ENCODE measurements around the gene MEF2C. TPM values are rescaled to one million over a fixed set of nuclear protein-coding genes. Genes with fewer than 3 reads are reported as not detected.

MEF2C gene
- total RNA-seq, 2 donors from 2014 or later: 7.3 to 26.9 TPM

DNA sequence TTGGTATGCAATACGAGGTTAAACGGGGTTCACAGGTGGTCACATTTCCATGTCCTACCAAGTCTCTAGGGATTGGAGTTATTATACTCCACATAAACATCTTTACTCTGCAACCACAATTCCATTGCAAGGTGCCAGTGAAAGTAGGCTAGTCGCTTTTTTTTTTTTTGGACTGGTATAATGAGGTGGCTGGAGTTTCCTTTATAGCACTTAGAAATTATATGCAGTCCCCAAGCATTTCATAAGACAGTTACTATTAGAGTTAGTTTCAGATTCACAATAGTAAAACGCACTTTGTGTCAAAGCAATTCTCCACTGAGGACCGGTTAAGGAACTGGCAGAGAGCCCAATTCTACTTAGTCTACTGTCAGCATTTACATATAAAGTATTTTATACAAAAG is 1.4 kb downstream of the MEF2C start:
- Histone ChIP-seq H3K9me3 (no peaks in the 10 kb centered on the region), H3K27me3 (no peaks in the 10 kb centered on the region), H3K4me1 (no peaks in the 10 kb centered on the region), H3K36me3 (no peaks in the 10 kb centered on the region), H3K27ac (peak overlapping the region; percentile 80), H3K4me3 (peak overlapping the region; percentile 52), H3K9ac (ENCODE audit: low read depth in 2 of 2, low read length in 2 of 2) (no peak overlapping the region)
- DNase-seq: no peak
- TF ChIP-seq, protein P1, sequence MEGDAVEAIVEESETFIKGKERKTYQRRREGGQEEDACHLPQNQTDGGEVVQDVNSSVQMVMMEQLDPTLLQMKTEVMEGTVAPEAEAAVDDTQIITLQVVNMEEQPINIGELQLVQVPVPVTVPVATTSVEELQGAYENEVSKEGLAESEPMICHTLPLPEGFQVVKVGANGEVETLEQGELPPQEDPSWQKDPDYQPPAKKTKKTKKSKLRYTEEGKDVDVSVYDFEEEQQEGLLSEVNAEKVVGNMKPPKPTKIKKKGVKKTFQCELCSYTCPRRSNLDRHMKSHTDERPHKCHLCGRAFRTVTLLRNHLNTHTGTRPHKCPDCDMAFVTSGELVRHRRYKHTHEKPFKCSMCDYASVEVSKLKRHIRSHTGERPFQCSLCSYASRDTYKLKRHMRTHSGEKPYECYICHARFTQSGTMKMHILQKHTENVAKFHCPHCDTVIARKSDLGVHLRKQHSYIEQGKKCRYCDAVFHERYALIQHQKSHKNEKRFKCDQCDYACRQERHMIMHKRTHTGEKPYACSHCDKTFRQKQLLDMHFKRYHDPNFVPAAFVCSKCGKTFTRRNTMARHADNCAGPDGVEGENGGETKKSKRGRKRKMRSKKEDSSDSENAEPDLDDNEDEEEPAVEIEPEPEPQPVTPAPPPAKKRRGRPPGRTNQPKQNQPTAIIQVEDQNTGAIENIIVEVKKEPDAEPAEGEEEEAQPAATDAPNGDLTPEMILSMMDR (IDR thresholded peaks at IDR 0.05): no peak
- intact Hi-C loops (cut with DNase I): loop anchor here (10.0 kb wide), 1 partner anchor 147 kb away; no protein-coding TSS in a partner anchor

DNA sequence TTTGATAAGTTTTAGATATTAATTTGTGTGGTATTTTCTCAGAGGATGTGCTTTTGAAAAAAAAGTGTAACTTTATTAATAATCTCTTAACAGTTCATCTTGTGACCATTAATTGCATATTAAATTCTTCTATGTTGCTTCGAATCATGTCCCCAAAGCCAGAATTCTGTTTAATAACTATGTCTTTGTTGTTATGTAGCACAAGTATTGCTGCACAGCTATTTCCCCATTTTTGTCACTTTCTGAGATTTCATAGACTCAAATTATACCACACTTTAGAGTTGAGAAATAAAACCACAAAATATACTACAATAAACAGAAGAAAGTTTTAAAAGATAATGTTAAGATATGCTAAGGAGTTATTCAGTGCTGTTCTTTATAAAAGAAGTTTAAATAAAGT is 2.8 kb downstream of the MEF2C start:
- Histone ChIP-seq H3K27me3 (no peaks in the 10 kb centered on the region), H3K4me1 (no peaks in the 10 kb centered on the region), H3K9ac (ENCODE audit: low read depth in 2 of 2, low read length in 2 of 2) (no peak overlapping the region), H3K9me3 (no peaks in the 10 kb centered on the region), H3K27ac (peak overlapping the region; percentile 41), H3K36me3 (no peaks in the 10 kb centered on the region), H3K4me3 (no peak overlapping the region)
- DNase-seq: no peak
- intact Hi-C loops (cut with DNase I): loop anchor here (10.0 kb wide), 1 partner anchor 145 kb away; no protein-coding TSS in a partner anchor
- TF ChIP-seq, protein P1 (IDR thresholded peaks at IDR 0.05): no peak

DNA sequence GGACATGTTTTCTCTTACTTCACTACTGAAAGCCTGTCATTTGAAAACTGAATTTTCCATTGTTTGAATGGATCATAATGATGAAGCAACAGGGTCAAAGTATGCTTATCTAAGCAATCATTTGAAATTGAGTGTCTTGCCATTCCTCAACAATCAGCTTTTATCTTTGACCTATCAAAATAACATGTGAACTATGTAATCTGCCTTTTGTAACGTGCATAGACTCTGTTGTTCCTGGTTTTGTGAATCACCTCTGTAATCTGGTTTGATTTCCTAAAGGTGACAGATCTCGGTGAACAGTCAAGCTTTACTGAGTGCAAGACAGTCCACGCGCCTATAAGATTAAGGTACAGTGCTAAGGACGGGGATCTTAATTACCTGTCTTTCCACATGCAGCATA is 3.3 kb downstream of the MEF2C start:
- H3K4me1 ChIP-seq: no peaks in the 10 kb centered on the region
- H3K9me3 ChIP-seq: no peaks in the 10 kb centered on the region
- no peaks in the 10 kb centered on the region for H3K36me3 ChIP-seq
- TF ChIP-seq, protein P1 (IDR thresholded peaks at IDR 0.05): no peak
- no peaks in the 10 kb centered on the region for H3K27me3 ChIP-seq
- no peak overlapping the region for H3K9ac ChIP-seq (ENCODE audit: low read depth in 2 of 2, low read length in 2 of 2)
- H3K27ac ChIP-seq: peak overlapping the region; percentile 41
- intact Hi-C loops (cut with DNase I): loop anchor here (10.0 kb wide), 2 partner anchors 145 to 1295 kb away; no protein-coding TSS in a partner anchor
- DNase-seq: no peak
- no peak overlapping the region for H3K4me3 ChIP-seq

DNA sequence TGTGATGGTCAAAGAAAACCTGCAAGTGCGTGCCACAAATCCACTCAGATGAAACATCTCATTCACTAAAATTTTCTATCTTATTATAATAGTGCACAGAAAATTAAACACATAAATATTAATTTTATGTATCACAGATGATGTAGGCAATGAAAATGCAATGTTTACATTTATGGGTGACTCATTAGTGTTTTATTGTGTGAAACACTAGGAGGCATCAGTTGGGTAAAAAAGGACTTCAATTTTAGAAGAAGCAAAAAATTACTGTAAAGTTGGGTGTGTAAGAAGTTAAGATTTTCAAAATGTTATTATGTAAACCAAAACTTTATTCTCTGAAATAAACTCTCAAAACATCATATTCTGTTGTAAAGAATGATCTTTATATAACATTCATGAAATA is 4.0 kb downstream of the MEF2C start:
- no peaks in the 10 kb centered on the region for H3K36me3 ChIP-seq
- H3K9ac ChIP-seq (ENCODE audit: low read depth in 2 of 2, low read length in 2 of 2): no peak overlapping the region
- H3K9me3 ChIP-seq: no peaks in the 10 kb centered on the region
- TF ChIP-seq, protein P1 (IDR thresholded peaks at IDR 0.05): no peak
- intact Hi-C loops (cut with DNase I): loop anchor here (10.0 kb wide), 1 partner anchor 1296 kb away; no protein-coding TSS in a partner anchor
- H3K4me1 ChIP-seq: no peaks in the 10 kb centered on the region
- H3K4me3 ChIP-seq: no peak overlapping the region
- no peaks in the 10 kb centered on the region for H3K27me3 ChIP-seq
- H3K27ac ChIP-seq: peak overlapping the region; percentile 41
- no peak for DNase-seq

DNA sequence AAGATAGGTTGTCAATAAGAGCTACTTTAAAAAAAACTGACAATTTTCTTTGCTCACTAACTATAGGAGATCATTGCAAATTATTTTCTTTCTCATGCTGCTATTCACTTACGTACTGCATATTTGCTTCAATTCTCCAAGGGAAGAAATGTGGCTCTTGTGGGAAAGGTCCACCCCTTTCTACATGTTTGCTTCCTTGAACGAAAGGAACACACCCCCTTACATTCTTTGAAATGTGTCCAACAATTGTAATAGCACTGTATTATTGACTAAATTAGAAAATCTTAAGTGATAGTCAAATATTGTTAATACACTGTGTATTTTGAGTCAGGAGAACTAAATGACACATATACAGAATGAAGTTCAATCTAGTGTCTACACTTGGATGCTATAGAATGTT is 5.2 kb downstream of the MEF2C start:
- H3K4me3 ChIP-seq: no peak overlapping the region
- H3K36me3 ChIP-seq: no peaks in the 10 kb centered on the region
- H3K9ac ChIP-seq (ENCODE audit: low read depth in 2 of 2, low read length in 2 of 2): no peak overlapping the region
- H3K27ac ChIP-seq: peak overlapping the region; percentile 38
- no peaks in the 10 kb centered on the region for H3K4me1 ChIP-seq
- intact Hi-C loops (cut with DNase I): loop anchor here (10.0 kb wide), 1 partner anchor 1297 kb away; no protein-coding TSS in a partner anchor
- TF ChIP-seq, protein P1 (IDR thresholded peaks at IDR 0.05): no peak
- no peaks in the 10 kb centered on the region for H3K9me3 ChIP-seq
- DNase-seq: no peak
- H3K27me3 ChIP-seq: no peaks in the 10 kb centered on the region
